ENCODE data around the gene SF3A2.
A peak's percentile ranks its signal among the peaks of the same experiment; 100 is the strongest.

DNA sequence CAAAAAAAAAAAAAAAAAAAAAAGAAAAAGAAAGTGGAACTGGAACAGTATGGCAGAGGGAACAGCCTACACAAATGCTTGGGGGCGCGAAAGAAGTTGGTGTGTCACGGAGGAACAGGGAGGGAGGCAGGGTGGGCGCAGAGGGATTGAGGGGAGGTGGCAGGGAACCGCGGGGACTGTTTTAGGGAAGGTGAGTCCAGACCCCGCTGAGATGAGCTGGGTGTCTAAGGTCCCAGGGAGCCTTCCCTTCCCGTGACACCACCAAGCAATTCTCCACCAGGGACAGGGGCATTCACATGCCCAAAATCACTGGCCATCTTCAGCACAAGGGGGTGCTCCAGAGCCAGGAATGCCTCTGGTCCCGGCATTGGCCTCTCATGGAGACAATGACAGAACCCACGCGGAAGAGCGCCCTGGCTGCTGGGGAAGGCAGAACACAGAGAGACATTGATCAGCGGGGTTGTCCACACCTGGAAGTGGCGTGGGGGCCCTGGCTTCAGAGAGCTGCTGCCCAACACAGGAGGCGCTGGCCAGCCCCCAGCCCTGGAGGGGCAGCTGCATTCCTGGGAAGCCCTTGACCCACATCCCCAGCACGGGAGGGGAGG, 38.4 kb downstream of the SF3A2 start:
- TF ChIP-seq, protein P1, sequence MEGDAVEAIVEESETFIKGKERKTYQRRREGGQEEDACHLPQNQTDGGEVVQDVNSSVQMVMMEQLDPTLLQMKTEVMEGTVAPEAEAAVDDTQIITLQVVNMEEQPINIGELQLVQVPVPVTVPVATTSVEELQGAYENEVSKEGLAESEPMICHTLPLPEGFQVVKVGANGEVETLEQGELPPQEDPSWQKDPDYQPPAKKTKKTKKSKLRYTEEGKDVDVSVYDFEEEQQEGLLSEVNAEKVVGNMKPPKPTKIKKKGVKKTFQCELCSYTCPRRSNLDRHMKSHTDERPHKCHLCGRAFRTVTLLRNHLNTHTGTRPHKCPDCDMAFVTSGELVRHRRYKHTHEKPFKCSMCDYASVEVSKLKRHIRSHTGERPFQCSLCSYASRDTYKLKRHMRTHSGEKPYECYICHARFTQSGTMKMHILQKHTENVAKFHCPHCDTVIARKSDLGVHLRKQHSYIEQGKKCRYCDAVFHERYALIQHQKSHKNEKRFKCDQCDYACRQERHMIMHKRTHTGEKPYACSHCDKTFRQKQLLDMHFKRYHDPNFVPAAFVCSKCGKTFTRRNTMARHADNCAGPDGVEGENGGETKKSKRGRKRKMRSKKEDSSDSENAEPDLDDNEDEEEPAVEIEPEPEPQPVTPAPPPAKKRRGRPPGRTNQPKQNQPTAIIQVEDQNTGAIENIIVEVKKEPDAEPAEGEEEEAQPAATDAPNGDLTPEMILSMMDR (IDR thresholded peaks at IDR 0.05 in 8 of 11, conservative IDR thresholded peaks at IDR 0.05 in 3 of 11), result peak; percentile 36 to 80 (median 72)
- TF ChIP-seq POLR2AphosphoS5 (IDR thresholded peaks at IDR 0.05) (peak; percentile 68 to 87 (median 83)), POLR2A (IDR thresholded peaks at IDR 0.05) (no peak)
